HG02763 (cell line): ENCODE data around the gene CEP112.

ENCODE experiments used
- ATAC-seq: cut with Tn5 transposase; IDR thresholded peaks from one replicate; pipeline ENCODE4 v1.9.1; 2021; ENCODE audit warnings: mild to moderate bottlenecking, moderate library complexity; ENCODE audit not compliant: unreplicated experiment

Gene CEP112

GRCh38 chr17:65626451-65626850, 565.5 kb downstream of the CEP112 start:
- no peak for ATAC-seq

GRCh38 chr17:65618516-65618915, 573.4 kb downstream of the CEP112 start:
- no peak for ATAC-seq

GRCh38 chr17:65617496-65617895, 574.4 kb downstream of the CEP112 start:
- no peak for ATAC-seq

GRCh38 chr17:65609749-65610148, 582.2 kb downstream of the CEP112 start:
- no peak for ATAC-seq

GRCh38 chr17:65609286-65609685, 582.6 kb downstream of the CEP112 start:
- ATAC-seq = no peak

GRCh38 chr17:65604070-65604469, 587.9 kb downstream of the CEP112 start:
- ATAC-seq = no peak

- no peak for ATAC-seq
Measured at GRCh38 chr17:65601881-65602280, 590.1 kb downstream of the CEP112 start.

- ATAC-seq = no peak
Measured at GRCh38 chr17:65601145-65601544, 590.8 kb downstream of the CEP112 start.

GRCh38 chr17:65600518-65600917, 591.4 kb downstream of the CEP112 start:
- ATAC-seq = no peak

- ATAC-seq = no peak
Measured at GRCh38 chr17:65599650-65600049, 592.3 kb downstream of the CEP112 start.

- no peak for ATAC-seq
Measured at GRCh38 chr17:65598746-65599145, 593.2 kb downstream of the CEP112 start.

GRCh38 chr17:65595071-65595656, 596.8 kb downstream of the CEP112 start:
- ATAC-seq = no peak

- ATAC-seq = no peak
Measured at GRCh38 chr17:65593855-65594845, 597.8 kb downstream of the CEP112 start.

- no peak for ATAC-seq
Measured at GRCh38 chr17:65593092-65593854, 598.7 kb downstream of the CEP112 start.

- no peak for ATAC-seq
Measured at GRCh38 chr17:65592125-65592965, 599.6 kb downstream of the CEP112 start.

- no peak for ATAC-seq
Measured at GRCh38 chr17:65589321-65589720, 602.6 kb downstream of the CEP112 start.

- ATAC-seq = no peak
Measured at GRCh38 chr17:65588181-65588808, 603.6 kb downstream of the CEP112 start.

GRCh38 chr17:65587534-65588180, 604.3 kb downstream of the CEP112 start:
- ATAC-seq = no peak

- ATAC-seq = no peak
Measured at GRCh38 chr17:65586899-65587298, 605.0 kb downstream of the CEP112 start.
